GM10248 (cell line): Measurements from ENCODE around the gene CFAP45.

Experiments
- CTCF ChIA-PET: fragments of 300-600 bp; sonication (Branson Sonifier 250); formaldehyde crosslinking; extraction: SDS; loops from one replicate; lab custom pipeline; 2021; ENCODE audit warnings: antibody characterized with exemption; lab: Yijun Ruan, JAX
- POLR2A ChIA-PET: fragments of 350-650 bp; sonication (Branson Sonifier 250); formaldehyde crosslinking; extraction: SDS; loops from one replicate; lab custom pipeline; 2020; ENCODE audit warnings: antibody characterized with exemption; lab: Yijun Ruan, JAX
- DNase-seq: peaks from one replicate; pipeline ENCODE4 v3.0.0; 2012; ENCODE audit errors: extremely low spot score
- TF ChIP-seq, protein P1 (sequence below): IDR thresholded peaks from 2 replicates; pipeline ENCODE4 v1.5.1; 2012; ENCODE audit warnings: mild to moderate bottlenecking, low read depth; ENCODE audit errors: extremely low read depth, missing control alignments, control extremely low read depth

Gene CFAP45

DNA sequence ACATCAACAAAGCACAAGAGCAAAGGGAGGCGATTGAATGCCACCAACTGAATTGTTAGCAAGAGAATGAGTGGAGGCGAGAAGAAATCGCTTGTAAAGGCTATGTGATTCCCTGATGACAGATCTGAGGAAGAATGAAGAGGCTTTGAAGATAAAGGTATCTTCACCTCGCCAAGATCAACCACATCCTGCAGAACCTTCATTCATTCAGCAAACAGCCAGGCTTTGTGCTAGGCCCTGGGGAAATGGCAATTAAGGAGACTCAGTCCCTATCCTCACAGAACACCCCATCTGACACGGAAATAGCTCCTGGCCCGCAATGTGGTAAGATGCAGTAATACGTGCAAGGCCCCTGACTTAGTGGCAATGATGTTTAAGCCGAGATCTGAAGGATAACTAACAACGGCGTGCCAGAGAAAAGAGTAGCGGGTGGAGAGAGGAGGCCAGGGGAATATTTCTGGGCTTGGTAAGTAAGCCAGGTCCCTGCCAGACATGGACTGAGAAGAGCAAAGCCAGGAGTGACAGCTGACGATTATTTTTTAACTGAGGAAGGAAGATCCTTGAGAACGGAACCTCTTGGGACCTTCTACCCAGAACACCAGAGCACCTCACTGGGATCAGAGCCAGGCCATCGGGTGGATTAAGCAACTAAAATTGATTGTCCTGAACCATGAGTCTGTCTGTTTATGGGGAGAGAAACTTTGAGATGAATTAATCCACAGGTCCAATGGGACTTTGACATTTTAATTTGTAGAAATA is 32.9 kb downstream of the CFAP45 start:
- ChIA-PET POLR2A (no interaction called here), CTCF (interaction anchor here (0.9 to 3.1 kb wide), 3 partner anchors 14 to 139 kb away, joined by 3 to 16 read pairs (median 3); no protein-coding TSS in a partner anchor)
- DNase-seq = no peak
- TF ChIP-seq, protein P1, sequence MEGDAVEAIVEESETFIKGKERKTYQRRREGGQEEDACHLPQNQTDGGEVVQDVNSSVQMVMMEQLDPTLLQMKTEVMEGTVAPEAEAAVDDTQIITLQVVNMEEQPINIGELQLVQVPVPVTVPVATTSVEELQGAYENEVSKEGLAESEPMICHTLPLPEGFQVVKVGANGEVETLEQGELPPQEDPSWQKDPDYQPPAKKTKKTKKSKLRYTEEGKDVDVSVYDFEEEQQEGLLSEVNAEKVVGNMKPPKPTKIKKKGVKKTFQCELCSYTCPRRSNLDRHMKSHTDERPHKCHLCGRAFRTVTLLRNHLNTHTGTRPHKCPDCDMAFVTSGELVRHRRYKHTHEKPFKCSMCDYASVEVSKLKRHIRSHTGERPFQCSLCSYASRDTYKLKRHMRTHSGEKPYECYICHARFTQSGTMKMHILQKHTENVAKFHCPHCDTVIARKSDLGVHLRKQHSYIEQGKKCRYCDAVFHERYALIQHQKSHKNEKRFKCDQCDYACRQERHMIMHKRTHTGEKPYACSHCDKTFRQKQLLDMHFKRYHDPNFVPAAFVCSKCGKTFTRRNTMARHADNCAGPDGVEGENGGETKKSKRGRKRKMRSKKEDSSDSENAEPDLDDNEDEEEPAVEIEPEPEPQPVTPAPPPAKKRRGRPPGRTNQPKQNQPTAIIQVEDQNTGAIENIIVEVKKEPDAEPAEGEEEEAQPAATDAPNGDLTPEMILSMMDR = no peak

DNA sequence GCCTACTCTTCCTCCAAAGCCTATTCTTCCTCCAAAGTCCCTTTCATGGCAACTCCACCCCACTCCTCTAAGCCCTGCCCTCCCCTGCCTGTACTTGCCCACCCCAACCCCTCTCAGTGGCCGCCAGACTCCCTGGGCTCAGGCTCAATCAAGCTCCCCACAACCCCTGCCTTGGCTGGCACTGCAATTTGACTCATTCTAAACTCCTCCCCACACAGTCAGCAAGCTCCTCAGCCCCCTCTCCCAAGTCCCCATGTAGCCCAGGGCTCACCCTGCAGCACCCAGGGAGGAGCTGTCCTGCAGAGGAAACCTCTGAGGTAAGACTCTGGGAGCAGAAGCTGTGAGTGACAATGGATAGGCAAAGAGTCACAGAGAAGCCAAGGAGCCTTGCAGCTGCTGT is 33.9 kb downstream of the CFAP45 start:
- POLR2A ChIA-PET = no interaction called here
- TF ChIP-seq, protein P1 = no peak
- CTCF ChIA-PET = interaction anchor here (0.9 to 3.1 kb wide), 3 partner anchors 13 to 140 kb away, joined by 3 to 16 read pairs (median 3); no protein-coding TSS in a partner anchor
- no peak for DNase-seq

DNA sequence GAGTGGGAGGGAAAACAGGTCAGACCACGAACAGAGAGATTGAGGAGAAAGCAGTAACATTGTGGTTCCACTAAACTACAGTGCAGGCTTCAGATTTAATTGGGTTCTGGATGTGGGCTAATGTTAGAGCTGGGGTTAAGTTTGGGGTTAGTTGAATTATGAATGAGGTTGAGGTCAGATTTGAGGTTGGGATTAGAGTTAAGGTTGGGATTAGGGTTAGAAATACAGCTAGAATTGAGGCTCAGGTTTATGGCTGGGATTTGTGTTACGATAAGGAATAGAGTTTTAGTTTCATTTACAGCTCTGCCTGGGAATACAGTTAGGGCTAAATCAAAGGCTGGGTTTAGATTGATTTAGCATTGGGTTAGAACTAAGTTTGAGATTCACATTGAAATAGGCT is 35.7 kb downstream of the CFAP45 start:
- no peak for DNase-seq
- TF ChIP-seq, protein P1 = no peak
- POLR2A ChIA-PET = no interaction called here
- CTCF ChIA-PET = interaction anchor here (3.1 kb wide), 1 partner anchor 25 kb away, joined by 16 read pairs; no protein-coding TSS in a partner anchor

DNA sequence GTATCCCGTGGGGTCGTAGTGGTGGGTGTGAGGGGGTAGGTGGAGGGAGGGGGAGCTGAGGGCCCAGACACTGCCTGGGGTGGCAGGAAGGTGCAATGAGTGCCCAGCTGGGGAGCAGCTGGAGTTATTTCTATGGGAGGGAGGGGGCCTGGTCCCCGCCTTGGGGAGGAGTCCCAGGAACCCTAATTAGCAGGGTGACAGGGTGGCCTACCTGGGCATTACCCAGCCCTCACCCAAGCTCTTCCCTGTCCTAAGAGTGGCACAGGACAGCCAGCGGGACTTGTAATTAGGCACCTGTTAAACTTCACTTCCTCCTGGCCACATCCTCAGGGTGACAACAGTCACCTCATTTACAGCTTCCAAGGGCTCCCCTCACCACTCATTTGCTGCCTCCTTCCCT is 37.4 kb downstream of the CFAP45 start, which contains the start of gene VSIG8:
VSIG8 (minus strand) TSS at position 101 of the 400 bp plus-strand sequence. CDS start 136 bp downstream, outside the sequence.
- CTCF ChIA-PET = interaction anchor here (1.3 kb wide), 1 partner anchor 145 kb away, joined by 3 read pairs; no protein-coding TSS in a partner anchor
- POLR2A ChIA-PET = no interaction called here
- TF ChIP-seq, protein P1 = no peak
- DNase-seq = no peak

DNA sequence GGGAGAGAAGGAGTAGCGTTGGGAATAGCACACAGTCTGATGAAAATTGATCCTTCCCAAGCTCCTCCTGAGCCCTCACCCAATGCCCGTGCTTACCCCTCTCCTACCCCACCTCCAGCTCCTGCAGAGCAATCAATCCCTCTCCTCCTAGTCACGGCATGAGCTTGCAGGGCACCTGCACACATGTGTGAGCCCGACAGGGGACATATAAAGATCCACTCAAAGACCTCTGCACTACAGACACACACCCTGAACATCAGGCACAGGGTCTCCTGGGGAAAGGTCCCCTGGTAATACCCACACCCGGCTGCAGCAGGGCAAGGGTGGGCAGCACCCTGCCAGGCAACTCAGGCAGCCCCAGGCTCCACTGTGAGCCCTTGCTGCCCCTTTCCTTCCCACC is 37.9 kb downstream of the CFAP45 start:
- POLR2A ChIA-PET = no interaction called here
- TF ChIP-seq, protein P1 = no peak
- CTCF ChIA-PET = no interaction called here
- no peak for DNase-seq

DNA sequence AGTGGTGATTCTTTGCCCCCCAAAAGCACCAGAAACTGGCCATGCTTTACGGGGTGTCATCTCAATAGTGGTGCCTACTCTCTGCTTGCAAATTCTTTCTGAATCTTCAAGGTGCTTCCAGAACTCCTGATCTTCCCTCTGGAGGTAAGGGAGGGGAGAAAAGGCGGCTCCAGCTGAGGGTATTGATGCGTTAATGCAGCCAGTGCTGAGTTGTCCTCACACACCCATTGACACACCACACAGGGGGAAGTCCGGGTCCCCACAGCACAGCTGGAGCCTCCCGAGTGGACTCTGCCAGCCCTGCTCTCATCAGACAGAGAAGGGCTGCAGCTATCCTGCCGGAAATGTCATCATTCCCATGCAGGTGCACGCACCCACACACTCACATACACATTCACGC is 38.7 kb downstream of the CFAP45 start:
- CTCF ChIA-PET = interaction anchor here (1.1 kb wide), 1 partner anchor 10 kb away, joined by 3 read pairs; no protein-coding TSS in a partner anchor
- TF ChIP-seq, protein P1 = no peak
- POLR2A ChIA-PET = no interaction called here
- DNase-seq = no peak
